ENCODE measurements around the gene ACOT9. TPM values are rescaled to one million over a fixed set of nuclear protein-coding genes. Genes with fewer than 3 reads are reported as not detected.
A peak's percentile ranks its signal among the peaks of the same experiment; 100 is the strongest.
"Not testable (repeated sequence)": the region's sequence is repeated elsewhere in the genome, so short reads cannot be mapped to it uniquely, and the experiment has no call there.

ACOT9 gene
- total RNA-seq, 6 donors from 2014 or later, result 40.3 to 54.5 (median 45.1) TPM

DNA sequence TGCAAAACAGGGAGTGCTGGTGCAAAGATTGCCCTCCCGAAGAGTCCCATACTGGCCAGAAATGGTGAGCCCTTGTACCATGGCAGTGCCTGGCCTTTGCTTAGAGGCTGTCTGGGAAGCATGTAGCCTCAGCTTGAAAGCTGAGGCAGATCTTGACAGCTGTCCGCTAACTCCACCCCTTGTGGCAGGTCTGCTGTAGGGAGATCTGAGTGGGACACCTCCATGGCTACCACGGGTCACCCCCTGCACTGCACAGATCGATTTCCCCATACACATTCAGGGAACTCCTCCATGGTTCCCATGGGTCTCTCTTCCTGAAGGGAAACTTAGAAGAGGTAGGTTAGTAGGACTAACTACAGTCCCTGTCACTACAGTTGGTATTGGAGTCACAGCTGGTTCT, 6.1 kb upstream of the ACOT9 start:
- Histone ChIP-seq H3K27me3 (no peaks in the 10 kb centered on the region), H3K36me3 (no peaks in the 10 kb centered on the region), H3K4me1 (no peaks in the 10 kb centered on the region), H3K9me3 (no peaks in the 10 kb centered on the region), H3K4me3 (no peak overlapping the region), H3K27ac (no peak overlapping the region)
- ATAC-seq (ENCODE audit: low FRiP score in 2 of 2) (no peak), DNase-seq (no peak)
- 79 to 100% methylated on average over 1 to 4 of the region's 4 CpGs for WGBS, 2 donors
- TF ChIP-seq POLR2A (IDR thresholded peaks at IDR 0.05) (no peak), EP300 (IDR thresholded peaks at IDR 0.05) (no peak), POLR2AphosphoS5 (IDR thresholded peaks at IDR 0.05) (no peak)
- TF ChIP-seq, protein P1, sequence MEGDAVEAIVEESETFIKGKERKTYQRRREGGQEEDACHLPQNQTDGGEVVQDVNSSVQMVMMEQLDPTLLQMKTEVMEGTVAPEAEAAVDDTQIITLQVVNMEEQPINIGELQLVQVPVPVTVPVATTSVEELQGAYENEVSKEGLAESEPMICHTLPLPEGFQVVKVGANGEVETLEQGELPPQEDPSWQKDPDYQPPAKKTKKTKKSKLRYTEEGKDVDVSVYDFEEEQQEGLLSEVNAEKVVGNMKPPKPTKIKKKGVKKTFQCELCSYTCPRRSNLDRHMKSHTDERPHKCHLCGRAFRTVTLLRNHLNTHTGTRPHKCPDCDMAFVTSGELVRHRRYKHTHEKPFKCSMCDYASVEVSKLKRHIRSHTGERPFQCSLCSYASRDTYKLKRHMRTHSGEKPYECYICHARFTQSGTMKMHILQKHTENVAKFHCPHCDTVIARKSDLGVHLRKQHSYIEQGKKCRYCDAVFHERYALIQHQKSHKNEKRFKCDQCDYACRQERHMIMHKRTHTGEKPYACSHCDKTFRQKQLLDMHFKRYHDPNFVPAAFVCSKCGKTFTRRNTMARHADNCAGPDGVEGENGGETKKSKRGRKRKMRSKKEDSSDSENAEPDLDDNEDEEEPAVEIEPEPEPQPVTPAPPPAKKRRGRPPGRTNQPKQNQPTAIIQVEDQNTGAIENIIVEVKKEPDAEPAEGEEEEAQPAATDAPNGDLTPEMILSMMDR (IDR thresholded peaks at IDR 0.05), result no peak

DNA sequence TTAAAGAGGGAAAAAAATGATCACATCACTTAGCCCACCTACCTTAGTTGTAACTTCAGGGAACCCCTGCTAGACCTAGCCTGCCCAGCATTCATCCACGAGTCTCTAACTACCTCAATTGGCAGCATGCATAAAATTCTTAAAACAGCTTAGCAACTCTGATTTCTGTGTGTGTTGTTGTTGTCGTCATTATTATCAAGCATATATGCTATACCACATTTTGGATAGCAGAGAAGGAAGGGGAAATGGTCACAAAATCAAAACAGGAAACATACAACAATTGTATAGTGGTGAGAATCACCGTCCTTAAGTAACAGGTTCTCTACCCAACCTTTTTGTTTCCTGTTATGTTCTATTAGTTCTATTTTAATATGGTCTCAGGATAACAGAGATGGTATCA, 2.7 kb upstream of the ACOT9 start:
- peaks cover 0 to 11% (median 0%) of the 10 kb centered on the region in 4 donors for H3K9me3 ChIP-seq
- ATAC-seq (ENCODE audit: low FRiP score in 2 of 2) (no peak), DNase-seq (no peak)
- H3K36me3 ChIP-seq, result no peaks in the 10 kb centered on the region
- no peak overlapping the region for H3K4me3 ChIP-seq
- no peak for TF ChIP-seq POLR2AphosphoS5 (IDR thresholded peaks at IDR 0.05)
- no peak for TF ChIP-seq POLR2A (IDR thresholded peaks at IDR 0.05)
- TF ChIP-seq EP300 (IDR thresholded peaks at IDR 0.05), result no peak
- WGBS, 2 donors, result 33 to 53% methylated on average over 3 of the region's 3 CpGs
- H3K27ac ChIP-seq, result no peak overlapping the region
- no peaks in the 10 kb centered on the region for H3K27me3 ChIP-seq
- peaks cover 0 to 6% (median 3%) of the 10 kb centered on the region in 4 donors for H3K4me1 ChIP-seq

DNA sequence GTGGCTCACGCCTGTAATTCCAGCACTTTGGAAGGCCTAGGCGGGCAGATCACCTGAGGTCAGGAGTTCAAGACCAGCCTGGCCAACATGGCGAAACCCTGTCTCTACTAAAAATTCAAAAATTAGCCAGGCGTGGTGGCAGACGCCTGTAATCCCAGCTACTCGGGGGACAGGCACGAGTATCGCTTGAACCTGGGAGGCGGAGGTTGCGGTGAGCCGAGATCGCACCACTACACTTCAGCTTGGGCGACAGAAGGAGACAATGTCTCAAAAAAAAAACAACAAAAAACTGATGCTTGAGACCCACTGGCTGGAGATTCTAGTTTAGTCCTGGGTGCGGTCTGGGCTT, 521 bp upstream of the ACOT9 start:
- H3K36me3 ChIP-seq; H3K4me1 ChIP-seq; DNase-seq; ATAC-seq (ENCODE audit: low FRiP score in 2 of 2); H3K27me3 ChIP-seq: not testable (repeated sequence)
- Histone ChIP-seq H3K9me3 (peaks cover 0 to 11% (median 0%) of the 10 kb centered on the region in 4 donors), H3K27ac (peak overlapping the region; percentile 92 to 96 (median 94)), H3K4me3 (peak overlapping the region in 3 of 4 donors; percentile 73 to 75 (median 74))
- WGBS, 2 donors, result 72 to 79% methylated on average over 10 to 14 of the region's 14 CpGs

DNA sequence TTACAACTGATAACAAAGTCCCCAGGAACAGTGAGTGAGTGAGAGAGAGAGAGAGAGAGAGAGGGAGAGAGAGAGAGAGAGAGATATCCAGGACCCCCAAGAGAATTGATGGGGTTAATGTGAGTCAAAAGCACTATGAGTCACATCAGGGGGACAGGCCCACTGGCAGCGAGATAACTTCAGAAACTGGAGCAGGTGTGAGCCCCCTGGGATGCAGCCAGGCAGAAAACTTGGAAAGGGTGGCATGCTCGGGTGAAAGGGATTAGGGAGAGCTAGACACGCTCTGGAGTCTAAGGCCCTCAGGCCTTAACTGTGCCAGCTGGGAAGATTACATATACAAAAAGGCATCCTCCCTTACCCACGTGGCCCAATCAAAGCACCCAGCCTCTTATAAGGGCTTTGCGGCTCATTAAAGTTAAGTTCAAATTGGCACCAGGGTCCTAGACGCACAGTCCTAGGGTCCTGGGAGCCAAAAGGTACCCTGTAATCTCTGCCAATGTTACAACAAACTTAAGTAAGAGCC, 841 bp downstream of the ACOT9 start:
- peaks cover 0 to 11% (median 0%) of the 10 kb centered on the region in 4 donors for H3K9me3 ChIP-seq
- H3K4me3 ChIP-seq, result peak overlapping the region; percentile 36 to 75 (median 74)
- H3K4me1 ChIP-seq, result peaks cover 0 to 6% (median 3%) of the 10 kb centered on the region in 4 donors
- TF ChIP-seq POLR2AphosphoS5 (IDR thresholded peaks at IDR 0.05), result peak in 1 of 2 donors; percentile 54
- TF ChIP-seq, protein P1 (IDR thresholded peaks at IDR 0.05), result no peak
- TF ChIP-seq POLR2A (IDR thresholded peaks at IDR 0.05), result no peak
- TF ChIP-seq EP300 (IDR thresholded peaks at IDR 0.05), result no peak
- WGBS, 2 donors, result 4 to 28% methylated on average over 6 of the region's 6 CpGs
- ATAC-seq (ENCODE audit: low FRiP score in 2 of 2), result peak; percentile 67 to 79
- peak overlapping the region; percentile 92 to 96 (median 94) for H3K27ac ChIP-seq
- no peaks in the 10 kb centered on the region for H3K36me3 ChIP-seq
- H3K27me3 ChIP-seq, result no peaks in the 10 kb centered on the region
- DNase-seq, result peak in 1 of 2 donors; percentile 40

DNA sequence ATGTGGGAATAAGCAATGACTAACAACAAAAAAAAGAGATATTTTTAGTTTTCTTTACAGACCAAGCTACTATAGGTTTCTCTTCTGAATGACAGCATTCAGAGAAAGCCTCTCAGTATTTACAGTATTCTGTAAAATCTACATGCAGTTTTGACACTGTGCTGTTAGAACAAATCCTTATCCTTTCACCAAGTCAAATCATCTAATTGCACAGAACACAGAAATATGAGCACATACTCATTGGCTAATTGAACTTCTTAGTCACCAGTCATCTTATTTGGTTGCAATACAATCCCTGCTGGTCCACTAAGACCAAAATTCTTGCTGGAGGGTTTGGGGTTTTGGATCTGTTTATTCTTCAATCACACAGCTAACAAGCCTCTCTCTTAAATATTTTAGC, 5.7 kb downstream of the ACOT9 start:
- ATAC-seq (ENCODE audit: low FRiP score in 2 of 2) (no peak), DNase-seq (no peak)
- no peaks in the 10 kb centered on the region for H3K27me3 ChIP-seq
- peaks cover 0 to under 1% (median 0%) of the 10 kb centered on the region in 4 donors for H3K9me3 ChIP-seq
- H3K36me3 ChIP-seq, result peaks cover 0 to 2% (median 0%) of the 10 kb centered on the region in 4 donors
- no peak for TF ChIP-seq POLR2AphosphoS5 (IDR thresholded peaks at IDR 0.05)
- TF ChIP-seq, protein P1 (IDR thresholded peaks at IDR 0.05), result no peak
- no peak overlapping the region for H3K27ac ChIP-seq
- H3K4me3 ChIP-seq, result no peak overlapping the region
- peaks cover 0 to 6% (median 3%) of the 10 kb centered on the region in 4 donors for H3K4me1 ChIP-seq

DNA sequence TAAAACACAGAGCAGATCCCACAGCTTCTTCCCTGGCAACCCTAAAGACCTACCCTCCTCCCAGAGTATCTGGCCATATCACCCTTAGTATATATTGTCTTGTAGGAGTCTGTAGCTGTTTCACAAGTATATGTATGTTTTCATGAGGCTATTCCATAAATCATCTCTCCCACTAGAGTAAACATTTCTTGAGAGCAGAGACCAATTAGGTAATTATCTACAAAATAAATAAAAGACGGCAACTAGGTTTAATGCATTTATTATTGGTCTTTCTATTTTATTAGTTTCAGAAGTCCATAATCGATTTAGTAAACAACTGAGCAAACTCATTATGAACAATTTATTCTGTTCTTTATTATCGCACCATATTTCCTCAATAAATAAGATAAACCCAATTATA, 7.0 kb downstream of the ACOT9 start:
- no peaks in the 10 kb centered on the region for H3K27me3 ChIP-seq
- H3K36me3 ChIP-seq, result peaks cover 0 to 16% (median 3%) of the 10 kb centered on the region in 4 donors
- DNase-seq, result no peak
- ATAC-seq (ENCODE audit: low FRiP score in 2 of 2), result no peak
- no peak for TF ChIP-seq EP300 (IDR thresholded peaks at IDR 0.05)
- TF ChIP-seq, protein P1 (IDR thresholded peaks at IDR 0.05), result no peak
- no peak for TF ChIP-seq POLR2AphosphoS5 (IDR thresholded peaks at IDR 0.05)
- no peak for TF ChIP-seq POLR2A (IDR thresholded peaks at IDR 0.05)
- no peaks in the 10 kb centered on the region for H3K4me1 ChIP-seq
- H3K27ac ChIP-seq, result no peak overlapping the region
- no peak overlapping the region for H3K4me3 ChIP-seq
- WGBS, 2 donors, result 47 to 71% methylated on average over 3 of the region's 3 CpGs
- H3K9me3 ChIP-seq, result no peaks in the 10 kb centered on the region
